HG03039 (cell line): ENCODE measurements around the gene PRDM10.
"Not testable (repeated sequence)": the region's sequence is repeated elsewhere in the genome, so short reads cannot be mapped to it uniquely, and the experiment has no call there.

Source experiments
- ATAC-seq: cut with Tn5 transposase; IDR thresholded peaks from one replicate; pipeline ENCODE4 v1.9.1; 2021; ENCODE audit warnings: mild to moderate bottlenecking, moderate library complexity; ENCODE audit not compliant: unreplicated experiment

PRDM10 gene, protein sequence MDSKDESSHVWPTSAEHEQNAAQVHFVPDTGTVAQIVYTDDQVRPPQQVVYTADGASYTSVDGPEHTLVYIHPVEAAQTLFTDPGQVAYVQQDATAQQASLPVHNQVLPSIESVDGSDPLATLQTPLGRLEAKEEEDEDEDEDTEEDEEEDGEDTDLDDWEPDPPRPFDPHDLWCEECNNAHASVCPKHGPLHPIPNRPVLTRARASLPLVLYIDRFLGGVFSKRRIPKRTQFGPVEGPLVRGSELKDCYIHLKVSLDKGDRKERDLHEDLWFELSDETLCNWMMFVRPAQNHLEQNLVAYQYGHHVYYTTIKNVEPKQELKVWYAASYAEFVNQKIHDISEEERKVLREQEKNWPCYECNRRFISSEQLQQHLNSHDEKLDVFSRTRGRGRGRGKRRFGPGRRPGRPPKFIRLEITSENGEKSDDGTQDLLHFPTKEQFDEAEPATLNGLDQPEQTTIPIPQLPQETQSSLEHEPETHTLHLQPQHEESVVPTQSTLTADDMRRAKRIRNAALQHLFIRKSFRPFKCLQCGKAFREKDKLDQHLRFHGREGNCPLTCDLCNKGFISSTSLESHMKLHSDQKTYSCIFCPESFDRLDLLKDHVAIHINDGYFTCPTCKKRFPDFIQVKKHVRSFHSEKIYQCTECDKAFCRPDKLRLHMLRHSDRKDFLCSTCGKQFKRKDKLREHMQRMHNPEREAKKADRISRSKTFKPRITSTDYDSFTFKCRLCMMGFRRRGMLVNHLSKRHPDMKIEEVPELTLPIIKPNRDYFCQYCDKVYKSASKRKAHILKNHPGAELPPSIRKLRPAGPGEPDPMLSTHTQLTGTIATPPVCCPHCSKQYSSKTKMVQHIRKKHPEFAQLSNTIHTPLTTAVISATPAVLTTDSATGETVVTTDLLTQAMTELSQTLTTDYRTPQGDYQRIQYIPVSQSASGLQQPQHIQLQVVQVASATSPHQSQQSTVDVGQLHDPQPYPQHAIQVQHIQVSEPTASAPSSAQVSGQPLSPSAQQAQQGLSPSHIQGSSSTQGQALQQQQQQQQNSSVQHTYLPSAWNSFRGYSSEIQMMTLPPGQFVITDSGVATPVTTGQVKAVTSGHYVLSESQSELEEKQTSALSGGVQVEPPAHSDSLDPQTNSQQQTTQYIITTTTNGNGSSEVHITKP

DNA sequence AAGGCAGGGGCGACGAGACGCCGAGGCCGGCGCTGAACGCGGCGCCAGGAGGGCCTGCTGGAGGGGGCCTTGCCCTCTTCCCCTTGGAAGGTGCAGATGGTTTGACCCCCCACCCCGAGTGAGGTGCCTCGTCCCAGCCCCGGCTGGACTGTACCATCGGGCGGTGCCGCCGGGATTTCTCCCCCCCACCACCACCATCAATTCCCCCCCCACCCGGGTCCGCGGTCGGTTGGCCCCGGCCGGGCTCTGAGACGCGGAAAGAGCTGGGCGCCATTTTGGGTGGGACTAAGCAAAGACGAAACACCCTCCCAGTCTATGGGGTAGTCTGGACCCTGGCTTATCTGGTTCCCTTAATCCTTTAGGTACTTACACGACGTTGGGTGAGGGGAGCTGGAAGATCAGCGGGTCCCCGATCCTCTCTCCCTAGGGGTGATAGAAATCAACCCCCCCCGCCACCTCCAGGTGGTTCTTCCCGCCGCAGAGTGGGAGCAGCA lies at the start of gene PRDM10:
Gene PRDM10, minus strand, starts transcription at position 484 of the 494 bp plus-strand sequence. CDS start 41,871 bp downstream, outside the sequence.
- peak; percentile 33 for ATAC-seq

DNA sequence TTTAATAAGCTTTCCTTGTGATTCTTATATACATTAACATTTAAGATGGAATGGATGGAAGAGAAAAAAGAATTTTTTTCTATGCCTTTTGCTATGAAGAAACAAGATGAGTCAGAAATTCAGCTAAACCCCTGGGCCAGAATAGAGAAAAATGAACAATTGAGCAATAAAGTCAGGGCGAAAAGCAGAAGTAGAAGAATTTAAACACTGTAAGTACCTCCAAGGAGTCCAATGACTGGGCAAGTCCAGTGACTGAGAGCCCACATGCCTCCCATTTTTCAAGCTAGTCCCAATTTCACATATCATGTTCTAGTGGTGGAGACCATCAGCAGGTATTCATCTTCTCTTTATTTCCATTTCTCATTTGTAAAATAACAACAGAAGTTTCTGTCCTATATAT lies 48.4 kb upstream of the PRDM10 start:
- no peak for ATAC-seq

DNA sequence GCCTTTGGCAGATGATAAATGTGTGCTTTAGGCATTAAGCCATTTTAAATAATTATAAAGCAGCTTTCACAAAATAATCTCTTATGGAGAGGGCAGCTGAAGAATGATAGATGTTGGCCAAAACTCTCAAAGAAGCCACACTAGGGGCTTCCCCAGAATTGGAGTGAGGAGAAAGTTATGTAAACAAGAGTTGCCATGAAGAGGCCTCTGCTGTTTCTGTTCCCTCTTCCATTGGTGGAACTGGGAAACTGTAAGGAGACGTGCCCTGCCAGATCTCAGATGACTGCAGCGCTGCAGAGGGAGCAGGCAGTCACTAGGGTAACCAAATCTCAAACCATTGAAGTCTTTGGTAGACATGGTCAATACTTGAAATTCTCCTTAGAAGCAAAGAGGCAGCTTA lies 47.6 kb upstream of the PRDM10 start:
- no peak for ATAC-seq

DNA sequence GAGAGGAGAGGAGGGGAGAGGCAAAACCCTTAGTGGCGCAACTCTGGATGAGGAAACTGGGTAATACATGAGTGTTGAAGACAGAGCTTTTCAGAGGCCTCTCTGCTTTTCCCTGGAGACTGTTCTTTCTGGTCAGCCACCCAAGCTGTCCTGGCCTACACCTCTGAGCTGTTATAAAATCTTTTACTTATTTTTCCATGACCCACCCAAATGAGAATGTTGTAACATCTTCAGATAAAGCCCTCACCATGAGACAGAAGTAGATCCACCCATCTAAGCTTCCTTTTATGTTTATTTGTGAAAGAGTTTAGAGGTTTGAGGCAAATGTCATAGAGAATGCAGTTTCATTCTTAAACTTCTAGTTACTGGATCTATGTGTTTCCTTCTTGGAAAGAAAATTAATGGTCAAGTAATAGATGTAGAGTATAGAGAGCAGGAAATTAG lies 46.7 kb upstream of the PRDM10 start:
- no peak for ATAC-seq

DNA sequence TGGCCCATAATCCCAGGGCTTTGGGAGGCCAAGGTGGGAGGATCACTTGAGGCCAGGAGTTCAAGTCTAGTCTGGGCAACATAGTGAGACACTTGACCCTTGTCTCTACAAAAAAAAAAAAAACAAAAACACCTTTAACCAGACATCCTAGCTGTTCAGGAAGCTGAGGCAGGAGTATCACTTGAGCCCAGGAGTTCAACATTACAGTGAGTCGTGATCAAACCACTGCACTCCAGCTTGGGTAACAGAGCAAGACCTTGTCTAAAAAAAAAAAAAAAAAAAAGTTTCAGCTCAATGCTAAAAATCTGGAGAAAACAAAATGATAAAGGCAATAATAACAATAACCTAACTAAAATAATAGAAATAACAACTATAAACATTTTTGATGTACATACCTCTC lies 44.5 kb upstream of the PRDM10 start:
- ATAC-seq, result no peak

DNA sequence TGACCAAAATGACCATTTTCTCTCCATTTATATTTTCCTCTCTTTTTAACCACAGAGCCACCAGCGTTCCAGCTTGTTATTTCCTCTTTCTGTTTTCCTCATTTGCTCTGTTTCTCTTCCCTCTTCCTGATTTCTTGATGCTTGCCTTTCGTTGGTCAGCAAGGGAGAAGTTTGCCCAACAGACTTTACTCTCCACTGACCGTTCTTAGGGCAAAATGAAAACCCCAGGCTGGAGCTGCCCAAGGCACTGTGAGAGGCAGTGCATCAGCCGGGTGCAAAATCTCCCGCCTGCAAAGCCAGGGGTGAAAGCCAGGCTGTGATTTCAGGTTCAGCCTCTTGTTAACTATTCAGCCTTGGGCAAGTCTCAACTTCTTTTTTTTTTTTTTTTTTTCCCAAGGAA lies 40.9 kb upstream of the PRDM10 start:
- ATAC-seq, result no peak

DNA sequence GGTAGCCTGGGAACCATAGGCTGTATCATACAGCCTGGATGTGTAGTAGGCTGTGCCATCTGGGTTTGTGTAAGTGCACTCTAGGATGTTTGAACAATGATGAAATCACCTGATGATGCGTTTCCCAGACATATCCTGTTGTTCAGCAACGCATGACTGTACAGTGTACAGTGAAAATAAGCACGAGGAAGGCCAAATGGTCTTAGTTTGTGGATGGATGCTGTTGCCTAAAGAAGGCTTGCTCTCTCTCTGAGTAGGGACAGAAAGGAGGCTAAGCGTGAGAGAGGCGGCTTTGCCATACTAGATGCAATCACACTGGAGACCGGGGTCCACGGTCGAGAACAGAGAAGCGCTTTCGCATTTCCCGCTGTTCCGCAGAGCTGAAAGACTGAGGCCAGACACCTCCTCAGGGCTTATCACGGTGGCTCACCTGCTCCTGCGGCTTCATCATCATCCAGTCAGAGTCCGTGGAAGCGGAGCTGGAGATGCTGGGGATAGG lies 39.5 kb upstream of the PRDM10 start:
- no peak for ATAC-seq

DNA sequence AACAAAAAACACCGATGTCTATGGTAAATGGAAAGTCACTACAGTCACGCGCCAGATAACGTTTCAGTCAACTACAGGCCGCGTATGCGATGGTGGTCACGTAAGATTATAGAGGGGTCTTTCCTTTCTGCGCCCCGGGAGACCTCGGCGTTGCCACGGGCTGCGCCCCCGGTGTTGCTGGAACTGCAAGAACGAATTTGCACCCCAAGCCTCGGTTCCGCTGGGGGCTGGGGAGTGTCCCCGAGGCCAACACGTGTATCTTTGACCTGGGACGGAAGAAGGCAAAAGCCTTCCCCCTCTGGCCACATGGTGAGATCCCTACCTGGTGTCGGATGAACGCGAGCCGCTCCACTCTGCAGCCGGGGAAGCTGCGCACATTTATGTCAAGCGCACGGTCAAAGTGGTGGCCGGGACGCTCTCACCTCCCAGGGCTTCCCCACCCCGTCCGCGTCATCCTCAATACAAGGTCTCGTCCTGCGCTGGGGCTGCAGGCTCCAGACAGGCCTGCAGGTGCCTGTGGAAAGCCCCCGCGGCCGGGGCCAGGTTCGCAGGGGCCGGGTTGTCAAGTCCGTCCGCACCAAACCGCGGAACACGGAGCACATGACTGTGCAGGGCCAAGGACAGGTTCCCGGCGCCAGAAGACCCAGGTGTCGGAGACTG lies 37.8 kb upstream of the PRDM10 start:
- ATAC-seq, result no peak

DNA sequence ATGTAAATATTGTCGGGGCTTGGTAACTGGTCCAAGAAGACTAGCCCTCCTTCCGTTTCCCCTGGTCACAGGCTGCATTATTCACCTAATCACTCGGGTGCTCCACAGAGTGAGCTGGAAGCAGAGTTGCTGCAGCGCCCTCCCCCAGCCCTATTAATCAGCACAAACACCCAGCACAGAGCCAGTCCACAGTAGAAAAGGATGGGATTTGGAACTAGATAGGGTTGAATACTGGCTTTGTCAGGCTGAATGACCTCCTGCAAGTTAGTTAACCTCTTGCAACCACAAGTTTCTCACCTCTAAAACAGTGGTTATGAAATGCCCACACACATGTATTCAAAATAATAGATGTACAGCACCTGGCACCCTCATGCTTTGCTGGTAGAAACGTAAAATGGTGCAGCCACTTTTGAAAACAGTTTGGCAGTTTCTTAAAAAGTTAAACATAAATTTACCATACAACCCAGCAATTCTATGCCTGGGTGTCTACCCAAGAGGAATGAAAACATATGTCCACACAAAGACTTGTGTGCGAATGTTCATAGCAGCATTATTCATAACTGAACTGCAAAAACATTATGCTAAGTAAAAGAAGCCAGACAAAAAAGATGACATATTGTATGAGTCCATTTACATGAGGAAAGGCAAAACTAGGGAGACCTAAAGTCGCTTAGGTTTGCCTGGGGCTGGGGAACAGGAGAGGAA lies 35.4 kb upstream of the PRDM10 start:
- no peak for ATAC-seq

DNA sequence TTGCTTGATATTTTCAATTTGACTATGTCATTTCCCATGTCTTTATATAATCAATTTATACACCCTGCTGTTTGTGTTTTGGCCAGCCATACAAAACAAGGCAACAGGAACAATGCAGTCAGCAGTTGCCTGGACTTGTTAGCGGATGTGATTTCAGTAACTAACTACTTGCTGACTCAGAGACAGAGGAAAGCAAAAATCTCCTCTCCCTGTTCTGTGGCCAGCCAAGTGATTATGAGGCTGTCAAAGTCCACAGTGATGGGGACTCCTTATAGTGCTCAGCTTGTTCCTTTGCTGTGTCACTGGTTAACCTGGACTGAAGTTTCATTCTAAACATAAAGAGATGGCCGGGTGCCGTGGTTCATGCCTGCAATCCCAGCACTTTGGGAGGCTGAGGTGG lies 34.4 kb upstream of the PRDM10 start:
- ATAC-seq, result no peak

DNA sequence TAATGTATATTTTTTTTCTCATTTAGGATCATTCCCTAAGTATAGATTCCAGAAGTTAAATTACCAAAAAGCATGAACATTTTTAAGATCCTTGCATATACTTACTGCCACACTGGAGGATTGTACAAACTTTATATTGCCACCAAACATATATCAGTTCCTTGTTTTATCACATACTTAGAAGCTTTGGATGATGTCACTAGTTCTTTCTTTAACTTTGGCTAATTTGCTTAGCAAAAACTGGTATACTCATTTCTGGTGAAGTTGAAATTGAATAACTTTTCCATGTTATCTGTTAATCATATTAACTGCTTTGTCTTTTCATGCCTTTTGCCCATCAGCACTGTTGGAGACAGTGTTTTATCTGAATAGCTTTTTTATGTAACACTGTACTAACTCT lies 31.6 kb upstream of the PRDM10 start:
- ATAC-seq, result no peak

DNA sequence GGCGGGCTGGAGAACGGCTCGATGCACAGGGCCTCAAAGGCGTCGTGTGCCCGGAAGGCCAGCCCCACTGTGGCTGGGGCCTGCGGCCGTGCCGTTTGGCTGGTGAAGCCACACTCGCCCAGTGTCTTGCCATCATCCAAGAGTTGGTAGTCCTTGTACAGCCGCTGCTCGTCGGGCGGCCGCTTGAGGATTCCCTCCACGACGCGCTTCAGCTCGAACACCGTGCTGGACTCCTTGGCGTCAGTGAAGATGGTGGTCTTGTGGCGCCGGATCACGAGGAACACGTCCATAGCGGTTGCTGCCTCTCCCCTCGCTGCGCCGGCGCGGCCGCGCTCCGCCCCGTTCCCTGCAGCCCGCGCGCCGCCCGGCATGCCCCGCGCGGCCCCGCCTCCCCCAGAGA lies 30.3 kb upstream of the PRDM10 start:
- no peak for ATAC-seq

DNA sequence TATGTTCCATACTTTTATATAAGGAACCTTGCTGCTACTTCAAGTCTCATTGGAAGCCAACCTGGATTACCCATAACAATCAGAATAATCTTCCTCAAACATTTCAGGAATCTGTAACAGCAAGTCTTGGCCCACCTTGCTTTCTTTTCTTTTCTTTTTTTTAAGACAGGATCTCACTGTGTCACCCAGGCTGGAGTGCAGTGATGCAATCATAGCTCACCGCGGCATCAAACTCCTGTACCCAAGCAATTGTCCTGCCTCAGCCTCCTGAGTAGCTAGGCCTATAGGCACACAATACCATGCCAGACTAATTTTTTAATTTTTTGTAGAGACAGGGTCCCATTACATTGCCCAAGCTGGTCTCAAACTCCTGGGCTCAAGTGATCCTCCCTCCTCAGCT lies 29.3 kb upstream of the PRDM10 start:
- ATAC-seq, result no peak

DNA sequence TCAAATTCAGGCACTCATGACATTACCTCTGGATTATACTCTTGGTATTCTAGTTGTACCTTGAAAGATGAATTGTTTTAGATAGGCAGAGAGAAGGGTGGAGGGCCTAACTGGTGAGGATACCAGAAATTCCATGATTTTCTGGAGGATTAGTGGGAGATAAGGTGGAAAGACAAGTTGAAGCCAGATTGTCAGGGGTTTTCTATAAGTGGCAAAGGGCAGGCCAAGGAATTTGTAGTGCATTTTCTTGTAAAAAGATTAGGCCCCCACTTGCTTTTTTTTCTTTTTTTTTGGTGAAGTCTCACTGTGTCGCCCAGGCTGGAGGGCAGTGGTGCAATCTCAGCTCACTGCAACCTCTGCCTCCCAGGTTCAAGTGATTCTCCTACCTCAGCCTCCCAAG lies 28.4 kb upstream of the PRDM10 start:
- no peak for ATAC-seq

DNA sequence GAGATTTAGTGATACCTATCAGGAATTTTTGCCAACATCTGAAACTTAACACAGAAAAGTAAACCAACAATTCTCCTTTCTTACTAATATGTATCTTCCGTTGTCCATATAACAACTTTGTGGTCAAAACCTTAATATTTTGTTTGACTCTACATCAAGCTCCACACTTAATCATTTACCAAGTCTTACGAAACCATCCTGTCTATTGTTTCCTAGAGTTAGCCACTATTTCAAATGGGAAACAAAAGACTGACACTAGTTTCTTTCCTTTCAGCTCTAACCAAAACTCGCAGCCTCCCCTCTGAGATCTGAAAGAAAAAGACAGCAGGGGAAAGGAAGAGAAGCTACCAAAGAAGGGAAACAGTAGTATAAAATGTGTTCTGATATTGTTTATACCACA lies 26.5 kb upstream of the PRDM10 start:
- ATAC-seq, result no peak

DNA sequence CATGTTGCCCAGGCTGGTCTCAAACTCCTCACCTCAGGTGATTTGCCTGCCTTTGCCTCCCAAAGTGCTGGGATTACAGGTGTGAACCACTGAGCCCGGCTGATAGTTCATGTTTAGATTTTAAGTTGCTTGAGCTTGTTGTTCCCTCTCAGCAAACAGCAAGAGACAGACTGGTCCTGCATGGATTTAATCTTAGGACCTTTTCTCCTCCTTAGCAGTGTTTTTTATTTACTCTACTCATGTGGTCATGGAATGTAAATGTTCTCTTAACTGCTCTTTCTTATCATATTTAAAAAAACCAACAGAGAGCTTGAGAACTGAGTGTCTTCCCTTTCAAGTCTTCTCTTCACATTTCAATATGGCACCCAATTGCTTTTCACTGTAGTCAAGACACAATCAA lies 22.7 kb upstream of the PRDM10 start:
- no peak for ATAC-seq

DNA sequence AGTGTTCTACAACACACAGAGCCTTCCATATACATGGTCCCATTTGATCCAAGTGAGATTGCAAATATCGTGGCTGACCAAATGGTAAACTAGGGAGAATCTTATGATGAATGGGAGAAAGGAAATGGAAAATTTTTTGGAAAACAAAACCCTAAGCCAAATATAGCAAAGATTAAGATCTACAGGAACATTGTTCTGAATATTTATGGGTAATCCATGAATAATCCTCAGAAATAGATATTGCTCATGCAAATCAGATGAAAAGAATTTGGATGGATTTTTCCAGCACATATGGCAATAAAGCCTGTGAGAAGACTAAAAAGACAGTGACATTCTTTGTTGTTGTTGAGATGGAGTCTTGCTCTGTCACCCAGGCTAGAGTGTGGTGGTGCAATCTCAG lies 21.7 kb upstream of the PRDM10 start:
- ATAC-seq, result no peak

DNA sequence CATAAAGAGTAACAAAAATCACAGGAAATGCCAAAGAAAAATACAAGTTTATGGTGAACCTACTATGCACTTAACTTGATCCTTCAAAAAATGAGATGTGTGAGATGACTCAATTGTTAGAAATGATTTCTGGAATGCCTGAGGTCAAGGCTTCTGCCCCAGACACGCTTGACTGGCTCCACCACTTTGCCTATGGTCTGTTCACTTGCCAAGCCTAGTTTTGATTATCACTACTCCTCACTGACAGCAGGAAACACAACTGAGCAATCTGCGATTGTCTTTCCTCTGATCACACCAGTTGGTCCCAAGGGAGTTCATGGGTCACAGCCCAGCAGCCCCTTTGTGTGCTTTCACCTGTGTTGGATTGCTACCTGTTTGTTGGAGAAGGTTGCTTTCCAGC lies 20.6 kb upstream of the PRDM10 start:
- ATAC-seq, result peak; percentile 74

DNA sequence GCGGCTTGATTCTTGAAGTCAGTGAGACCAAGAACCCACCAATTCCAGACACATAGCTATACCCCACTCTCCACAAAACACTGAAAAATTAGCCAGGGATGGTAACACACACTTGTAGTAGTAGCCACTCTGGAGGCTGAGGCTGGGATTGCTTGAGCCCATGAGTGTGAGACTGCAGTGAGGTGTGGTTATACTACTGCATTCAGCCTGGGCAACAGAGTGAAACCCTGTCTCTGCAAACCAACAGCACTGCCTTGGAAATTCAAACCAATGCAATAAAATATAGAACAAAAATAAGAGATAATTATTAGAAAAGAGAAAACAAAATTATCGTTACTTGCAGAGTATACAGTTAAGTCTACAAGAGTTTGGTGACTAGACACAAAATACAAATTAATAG lies 20.2 kb upstream of the PRDM10 start:
- ATAC-seq, result no peak

DNA sequence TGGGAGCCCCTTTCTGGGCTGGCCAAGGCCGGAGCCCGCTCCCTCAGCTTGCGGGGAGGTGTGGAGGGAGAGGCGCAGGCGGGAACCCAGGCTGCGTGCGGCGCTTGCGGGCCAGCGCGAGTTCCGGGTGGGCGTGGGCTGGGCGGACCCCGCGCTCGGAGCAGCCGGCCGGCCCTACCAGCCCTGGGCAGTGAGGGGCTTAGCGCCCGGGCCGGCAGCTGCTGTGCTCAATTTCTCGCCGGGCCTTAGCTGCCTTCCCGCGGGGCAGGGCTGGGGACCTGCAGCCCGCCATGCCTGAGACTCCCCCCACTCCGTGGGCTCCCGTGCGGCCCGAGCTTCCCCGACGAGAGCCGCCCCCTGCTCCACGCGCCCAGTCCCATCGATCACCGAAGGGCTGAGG lies 19.0 kb upstream of the PRDM10 start:
- ATAC-seq, result not testable (repeated sequence)
